Suprapubic skin (tissue), 4 donors: ENCODE results near the gene SPAG7. TPM values are rescaled to one million over a fixed set of nuclear protein-coding genes. Genes with fewer than 3 reads are reported as not detected.

Source experiments
- DNase-seq, 2 donors: peaks; one replicate each; pipeline ENCODE4 v3.0.0-alpha.2; 2019; ENCODE audit warnings: low spot score in 2 of 2
- H3K27ac ChIP-seq: fragments of 200-600 bp; sonication (generic); one replicate; pipeline ENCODE4 v1.5.1; 2019
- H3K27me3 ChIP-seq: fragments of 200-600 bp; sonication (generic); one replicate; pipeline ENCODE4 v1.5.1; 2019
- H3K36me3 ChIP-seq: fragments of 200-600 bp; sonication (generic); one replicate; pipeline ENCODE4 v1.5.1; 2019
- H3K4me1 ChIP-seq: fragments of 200-600 bp; sonication (generic); one replicate; pipeline ENCODE4 v1.5.1; 2019
- H3K4me3 ChIP-seq: fragments of 200-600 bp; sonication (generic); one replicate; pipeline ENCODE4 v1.5.1; 2019; ENCODE audit warnings: mild to moderate bottlenecking
- H3K9me3 ChIP-seq: fragments of 200-600 bp; sonication (generic); one replicate; pipeline ENCODE4 v1.5.1; 2019
- EP300 ChIP-seq: sonication (generic); formaldehyde crosslinking; IDR thresholded peaks from one replicate; pipeline ENCODE4 v1.6.1; 2017; ENCODE audit warnings: antibody characterized with exemption
- POLR2A ChIP-seq, 2 donors: fragments of 450-650 bp; IDR thresholded peaks; one replicate each; pipeline ENCODE4 v1.6.1; 2017; ENCODE audit warnings: antibody characterized with exemption in 2 of 2, mild to moderate bottlenecking in 2 of 2, moderate library complexity in 2 of 2
- POLR2AphosphoS5 ChIP-seq, 3 donors: sonication (generic); formaldehyde crosslinking; IDR thresholded peaks; one replicate each; pipeline ENCODE4 v1.6.1; 2017; ENCODE audit warnings: antibody characterized with exemption in 3 of 3
- WGBS: methylation state at CpG from one replicate; pipeline ENCODE4 v1.1.5; 2018; 5-methylcytosine and 5-hydroxymethylcytosine counted together
- total RNA-seq, 4 donors: library from RNA; depleted of rRNA; stranded (reverse); fragments of >200 nt; gene quantifications; one replicate each; pipeline ENCODE4 v1.1.0, GENCODE V29; 2016
- TF ChIP-seq, protein P1 (sequence below), 2 donors: fragments of 200-600 bp in 1 of 2; fragments of 450-650 bp in 1 of 2; sonication (generic) in 1 of 2; IDR thresholded peaks; one replicate each; pipeline ENCODE4 v1.5.1; 2016 to 2019; ENCODE audit warnings: antibody characterized with exemption in 2 of 2, mild to moderate bottlenecking in 1 of 2, moderate library complexity in 1 of 2

SPAG7 gene
- total RNA-seq, 4 donors from 2014 or later = 30.5 to 52.7 (median 47.1) TPM

DNA sequence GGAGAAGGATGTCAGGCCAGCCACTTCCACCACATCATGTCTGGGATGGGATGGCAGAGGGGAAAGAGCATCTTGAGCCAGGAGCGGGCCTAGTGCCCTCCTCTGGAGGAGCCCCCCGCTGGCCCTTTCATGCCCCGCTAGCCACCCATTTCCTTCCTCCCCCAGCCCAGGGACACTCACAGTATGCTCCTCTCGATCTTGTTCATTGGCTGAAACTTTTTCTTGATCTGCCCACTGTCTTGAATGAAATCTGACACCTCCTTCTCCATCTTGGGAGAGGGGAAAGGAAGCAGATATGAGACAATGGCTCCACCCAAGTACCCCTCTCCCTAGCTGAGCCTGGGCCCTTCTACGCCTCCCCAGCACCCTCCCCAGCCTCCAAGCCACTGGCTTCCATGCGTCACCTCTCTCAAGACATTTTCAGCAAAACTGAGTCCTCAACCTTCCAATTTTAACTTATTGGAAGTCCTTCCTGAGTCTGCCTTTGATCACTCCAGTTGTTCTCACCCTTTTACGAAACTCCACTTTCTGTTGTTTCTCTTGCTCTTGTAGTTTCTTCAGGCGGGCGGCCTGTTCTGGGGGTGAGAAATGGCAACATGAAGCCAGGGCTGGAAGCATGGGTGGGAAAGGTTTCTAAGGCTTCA lies 7.2 kb downstream of the SPAG7 start:
- 83% methylated on average over 9 of the region's 9 CpGs for WGBS
- peaks cover 20% of the 10 kb centered on the region for H3K36me3 ChIP-seq
- DNase-seq = peak in 1 of 2 donors; percentile 41

DNA sequence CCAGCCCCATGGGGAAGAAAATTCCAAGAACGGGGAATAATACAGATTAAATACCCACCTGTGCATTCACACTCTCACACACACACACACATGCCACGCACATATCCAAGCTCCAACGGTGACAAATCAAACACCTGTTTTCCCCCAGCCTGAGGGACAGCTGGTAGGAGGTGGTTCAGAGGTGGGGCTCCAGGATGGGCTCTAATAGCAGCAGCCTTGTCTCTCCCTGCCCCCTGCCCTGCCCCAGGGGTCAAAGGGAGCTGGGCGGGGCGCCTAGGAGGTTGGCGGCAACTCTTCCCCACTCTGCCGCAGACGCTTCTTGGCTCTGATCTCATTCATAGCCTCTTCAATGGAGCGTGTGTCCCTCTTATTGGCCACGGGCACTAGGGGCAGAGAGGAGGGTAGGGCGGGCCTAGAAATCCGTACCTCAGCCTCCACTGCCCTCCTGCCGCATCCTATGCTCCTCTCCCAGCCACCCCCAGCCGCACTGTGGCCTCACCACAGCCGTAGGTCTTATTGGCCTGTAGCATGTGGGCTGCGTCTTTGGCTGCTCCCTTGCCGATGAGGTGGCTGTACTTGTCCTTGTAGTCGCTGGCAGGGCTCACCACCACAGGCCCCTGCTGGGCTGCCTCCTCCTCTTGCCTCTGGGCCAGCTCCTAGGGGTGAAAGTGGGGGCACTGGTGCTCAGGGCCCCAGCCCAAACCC lies 8.2 kb downstream of the SPAG7 start:
- no peaks in the 10 kb centered on the region for H3K4me1 ChIP-seq
- 88% methylated on average over 16 of the region's 18 CpGs for WGBS
- H3K9me3 ChIP-seq = no peaks in the 10 kb centered on the region
- TF ChIP-seq POLR2A (IDR thresholded peaks at IDR 0.05) (no peak), POLR2AphosphoS5 (IDR thresholded peaks at IDR 0.05) (no peak), EP300 (no peak)
- TF ChIP-seq, protein P1, sequence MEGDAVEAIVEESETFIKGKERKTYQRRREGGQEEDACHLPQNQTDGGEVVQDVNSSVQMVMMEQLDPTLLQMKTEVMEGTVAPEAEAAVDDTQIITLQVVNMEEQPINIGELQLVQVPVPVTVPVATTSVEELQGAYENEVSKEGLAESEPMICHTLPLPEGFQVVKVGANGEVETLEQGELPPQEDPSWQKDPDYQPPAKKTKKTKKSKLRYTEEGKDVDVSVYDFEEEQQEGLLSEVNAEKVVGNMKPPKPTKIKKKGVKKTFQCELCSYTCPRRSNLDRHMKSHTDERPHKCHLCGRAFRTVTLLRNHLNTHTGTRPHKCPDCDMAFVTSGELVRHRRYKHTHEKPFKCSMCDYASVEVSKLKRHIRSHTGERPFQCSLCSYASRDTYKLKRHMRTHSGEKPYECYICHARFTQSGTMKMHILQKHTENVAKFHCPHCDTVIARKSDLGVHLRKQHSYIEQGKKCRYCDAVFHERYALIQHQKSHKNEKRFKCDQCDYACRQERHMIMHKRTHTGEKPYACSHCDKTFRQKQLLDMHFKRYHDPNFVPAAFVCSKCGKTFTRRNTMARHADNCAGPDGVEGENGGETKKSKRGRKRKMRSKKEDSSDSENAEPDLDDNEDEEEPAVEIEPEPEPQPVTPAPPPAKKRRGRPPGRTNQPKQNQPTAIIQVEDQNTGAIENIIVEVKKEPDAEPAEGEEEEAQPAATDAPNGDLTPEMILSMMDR (IDR thresholded peaks at IDR 0.05) = no peak
- no peaks in the 10 kb centered on the region for H3K27me3 ChIP-seq
- no peak overlapping the region for H3K27ac ChIP-seq
- H3K4me3 ChIP-seq = no peak overlapping the region
- peaks cover 20% of the 10 kb centered on the region for H3K36me3 ChIP-seq
- DNase-seq = peak in 1 of 2 donors; percentile 76

More for the DNA sequence above, 7.2 kb downstream of the SPAG7 start:
- H3K27me3 ChIP-seq = no peaks in the 10 kb centered on the region
- no peak overlapping the region for H3K27ac ChIP-seq
- TF ChIP-seq POLR2A (IDR thresholded peaks at IDR 0.05) = no peak
- H3K4me3 ChIP-seq = no peak overlapping the region
- no peaks in the 10 kb centered on the region for H3K9me3 ChIP-seq
- peaks cover 2% of the 10 kb centered on the region for H3K4me1 ChIP-seq

DNA sequence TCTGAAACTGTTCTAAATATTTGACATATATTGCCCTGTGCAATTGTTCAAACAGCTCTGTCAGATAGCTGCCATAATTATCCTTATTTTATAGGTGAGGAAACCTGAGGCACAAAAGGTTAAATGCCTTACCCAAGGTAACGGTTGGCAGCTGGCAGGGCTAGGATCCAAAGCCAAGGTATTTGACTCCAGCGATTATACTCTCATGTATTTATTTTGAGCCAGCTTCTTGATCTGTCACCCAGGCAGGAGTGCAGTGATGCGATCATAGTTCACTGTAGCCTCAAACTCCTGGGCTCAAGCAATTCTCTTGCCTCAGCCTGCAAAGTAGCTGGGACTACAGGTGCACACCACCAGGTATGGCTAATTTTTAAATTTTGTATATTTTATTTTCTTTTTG lies 9.5 kb downstream of the SPAG7 start:
- Histone ChIP-seq H3K27ac (no peak overlapping the region), H3K9me3 (no peaks in the 10 kb centered on the region), H3K27me3 (no peaks in the 10 kb centered on the region), H3K36me3 (peaks cover 20% of the 10 kb centered on the region), H3K4me1 (peaks cover 6% of the 10 kb centered on the region), H3K4me3 (no peak overlapping the region)
- TF ChIP-seq POLR2A (IDR thresholded peaks at IDR 0.05) = no peak
- no peak for TF ChIP-seq POLR2AphosphoS5 (IDR thresholded peaks at IDR 0.05)
- TF ChIP-seq, protein P1 (IDR thresholded peaks at IDR 0.05) = no peak
- TF ChIP-seq EP300 = no peak
- no peak for DNase-seq
- 75% methylated on average over 3 of the region's 3 CpGs for WGBS

GRCh38 chr17:4956493-4957061 lies 11.0 kb downstream of the SPAG7 start:
- Histone ChIP-seq H3K27ac (no peak overlapping the region), H3K36me3 (peaks cover 20% of the 10 kb centered on the region), H3K9me3 (no peaks in the 10 kb centered on the region), H3K4me3 (no peak overlapping the region), H3K4me1 (peaks cover 6% of the 10 kb centered on the region), H3K27me3 (no peaks in the 10 kb centered on the region)
- TF ChIP-seq POLR2A (IDR thresholded peaks at IDR 0.05) (no peak), POLR2AphosphoS5 (IDR thresholded peaks at IDR 0.05) (no peak), EP300 (no peak)
- TF ChIP-seq, protein P1 (IDR thresholded peaks at IDR 0.05) = no peak
- DNase-seq = no peak
- 83% methylated on average over 10 of the region's 10 CpGs for WGBS

GRCh38 chr17:4955091-4955490 lies 12.5 kb downstream of the SPAG7 start:
- peaks cover 13% of the 10 kb centered on the region for H3K36me3 ChIP-seq
- WGBS = 100% methylated on average over 3 of the region's 8 CpGs
- TF ChIP-seq, protein P1 (IDR thresholded peaks at IDR 0.05) = no peak
- no peak for TF ChIP-seq POLR2A (IDR thresholded peaks at IDR 0.05)
- TF ChIP-seq POLR2AphosphoS5 (IDR thresholded peaks at IDR 0.05) = no peak
- no peak for TF ChIP-seq EP300
- no peak overlapping the region for H3K4me3 ChIP-seq
- no peak overlapping the region for H3K27ac ChIP-seq
- H3K4me1 ChIP-seq = peaks cover 16% of the 10 kb centered on the region
- H3K27me3 ChIP-seq = no peaks in the 10 kb centered on the region
- DNase-seq = no peak
- H3K9me3 ChIP-seq = no peaks in the 10 kb centered on the region
